NCI-H2171 (cell line): ENCODE measurements around the gene SOX5.
A peak's percentile ranks its signal among the peaks of the same experiment; 100 is the strongest.

ENCODE experiments used
- DNase-seq: peaks from one replicate; lab custom pipeline; 2025; lab: John Stamatoyannopoulos, UW

The SOX5 gene

DNA sequence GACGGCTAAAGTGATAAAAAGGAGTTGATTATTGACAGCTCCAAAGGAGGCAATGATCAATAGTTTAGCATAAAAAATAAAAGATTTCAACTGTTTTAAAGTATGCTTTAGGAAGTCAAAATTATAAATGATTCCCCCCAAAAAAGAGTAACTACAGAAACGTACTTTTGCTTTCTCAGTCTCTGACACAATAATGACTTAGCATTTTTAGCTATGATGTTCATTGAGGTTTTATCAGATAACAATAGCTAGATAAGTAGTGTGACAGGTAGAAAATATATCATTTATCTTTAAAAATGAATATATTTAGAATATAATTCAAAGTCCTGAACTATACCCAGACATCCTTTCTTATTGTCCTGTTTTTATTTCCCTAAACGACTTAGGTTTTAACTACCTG, 352.9 kb downstream of the SOX5 start:
- no peak for DNase-seq

DNA sequence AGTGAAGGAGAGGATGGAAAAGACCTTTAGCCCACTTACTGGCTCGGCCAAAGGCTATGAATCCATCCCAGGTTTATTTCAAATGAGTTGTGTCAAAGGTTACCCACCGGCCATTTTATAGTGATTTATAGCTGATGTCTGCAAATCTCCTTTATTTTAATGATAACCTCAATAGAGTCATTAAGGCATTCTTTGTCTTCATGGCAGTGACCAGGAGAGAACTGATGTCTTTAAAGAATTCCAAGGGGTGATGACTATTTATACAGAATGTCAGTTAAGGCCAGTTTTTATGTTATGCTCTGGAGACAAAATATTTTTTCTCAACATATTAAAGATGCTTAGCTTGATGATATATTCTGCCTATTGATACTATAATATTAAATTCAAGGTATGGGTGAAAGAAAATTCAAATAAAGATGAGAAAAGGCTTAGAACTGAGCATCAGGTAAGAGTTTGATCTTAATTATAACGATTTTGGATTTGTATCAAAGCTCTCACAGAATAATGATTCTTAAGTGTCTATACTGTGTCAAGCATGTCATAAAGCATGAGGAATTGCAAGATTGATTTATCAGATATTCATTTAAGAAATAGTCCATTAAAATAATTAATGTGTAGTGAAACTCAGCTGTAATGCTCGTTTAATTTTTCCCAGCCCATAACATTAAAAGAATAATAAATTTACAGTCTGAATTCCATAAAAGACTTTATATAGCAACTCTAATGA, 361.5 kb downstream of the SOX5 start:
- DNase-seq, result no peak

GRCh38 chr12:23585782-23586163, 363.7 kb downstream of the SOX5 start:
- DNase-seq, result no peak

DNA sequence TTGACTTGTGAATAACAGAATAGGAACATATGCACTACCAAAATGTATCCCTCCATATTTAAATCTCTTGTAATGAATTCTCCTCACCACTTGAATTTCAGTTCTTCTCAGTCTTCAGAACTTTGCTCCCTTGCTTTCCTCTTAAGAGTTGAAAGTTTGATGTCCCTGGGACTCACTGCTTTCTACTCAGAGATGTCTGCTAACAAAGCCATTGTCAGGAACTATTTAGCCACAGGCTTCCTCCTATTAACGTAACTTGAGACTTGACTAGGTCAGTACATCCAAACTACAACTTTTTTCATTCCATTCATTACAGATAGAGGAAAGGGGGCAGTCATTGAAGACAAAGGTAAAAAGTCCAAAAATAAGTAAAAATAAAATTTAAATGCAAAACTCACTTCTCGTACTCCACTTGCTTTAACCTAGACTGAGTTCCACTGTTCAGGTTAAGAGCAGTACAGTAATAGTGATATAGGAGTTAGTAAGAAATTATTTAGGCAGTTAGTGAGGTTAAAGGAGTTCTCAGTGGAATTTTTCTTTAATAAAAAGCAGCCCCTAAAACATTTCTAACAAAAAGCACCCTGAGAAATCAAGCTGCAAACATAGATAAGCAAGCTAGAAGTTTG, 364.2 kb downstream of the SOX5 start:
- DNase-seq, result no peak

DNA sequence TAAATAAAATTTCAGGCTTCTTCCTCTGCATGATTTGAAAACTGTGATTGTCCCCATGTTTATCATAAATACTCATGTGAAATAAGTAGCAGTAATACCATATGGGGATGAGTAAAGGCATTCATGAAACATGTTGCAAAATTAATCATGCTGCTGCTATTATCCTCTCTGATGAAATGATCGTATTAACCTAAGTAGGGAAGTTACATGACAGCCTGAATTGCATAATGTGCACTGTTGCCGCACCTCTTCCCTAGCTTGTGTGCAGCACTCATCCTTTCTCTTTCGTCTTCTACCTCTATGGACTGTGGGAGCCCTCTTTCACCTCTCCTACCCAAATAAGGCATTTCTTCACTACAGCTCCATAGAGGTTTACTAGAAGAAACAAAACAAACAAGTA, 367.6 kb downstream of the SOX5 start:
- no peak for DNase-seq

GRCh38 chr12:23579257-23579656, 370.2 kb downstream of the SOX5 start:
- no peak for DNase-seq

GRCh38 chr12:23576372-23576771, 373.1 kb downstream of the SOX5 start:
- DNase-seq, result no peak

DNA sequence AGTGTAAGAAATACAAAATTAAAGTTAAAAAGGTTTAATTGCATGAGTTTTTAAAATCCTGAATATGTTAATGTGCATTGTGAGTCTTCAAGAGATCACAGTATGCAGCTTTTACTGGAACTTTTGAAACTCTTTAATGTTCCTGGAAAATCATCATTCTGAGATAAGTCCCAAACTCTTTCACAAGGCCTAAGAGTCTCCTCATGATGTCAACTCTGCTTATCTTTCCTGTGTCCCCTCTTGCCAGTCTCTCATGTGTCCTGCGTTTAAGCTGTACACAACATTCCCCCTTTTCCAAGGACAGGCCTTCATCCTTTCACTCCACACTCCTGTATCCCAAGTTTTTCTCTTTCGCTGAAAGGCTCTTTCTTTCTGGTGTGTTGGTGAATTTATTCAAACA, 380.1 kb downstream of the SOX5 start:
- DNase-seq, result no peak

- DNase-seq, result no peak
These were observed 383.3 kb downstream of the SOX5 start for GRCh38 chr12:23566133-23566532.

DNA sequence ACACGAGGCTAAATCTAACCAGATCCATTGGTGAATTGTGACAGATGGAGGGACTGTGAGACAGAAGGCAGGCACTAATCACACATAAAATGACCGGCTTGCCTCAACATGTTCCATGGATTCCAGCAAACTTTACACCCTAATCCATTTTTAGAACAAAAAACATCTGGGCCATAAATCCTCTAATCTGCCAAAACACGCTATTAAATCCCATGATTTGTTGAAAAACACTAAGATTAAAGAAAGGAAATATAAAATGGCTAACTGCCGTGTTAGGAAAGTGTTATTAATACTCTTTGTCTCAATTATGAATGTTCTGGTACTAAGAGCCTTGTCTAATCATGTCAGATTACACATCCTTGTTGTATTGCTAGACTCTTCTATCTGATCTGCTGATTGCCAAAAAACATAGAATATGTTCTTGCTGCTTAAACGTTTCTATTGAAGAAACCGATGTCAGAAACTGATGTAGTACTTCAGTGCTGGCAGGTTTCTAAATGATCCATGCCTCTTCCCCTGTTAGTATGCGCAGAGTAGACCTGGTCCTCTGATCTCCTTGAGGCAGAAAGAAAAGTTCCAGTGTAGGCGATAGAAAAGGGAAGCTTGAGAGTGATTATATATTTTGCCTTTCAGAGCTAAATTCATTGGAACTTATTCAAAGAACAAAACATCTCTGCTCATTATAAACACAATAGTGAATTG, 384.9 kb downstream of the SOX5 start:
- peak; percentile 91 for DNase-seq

- DNase-seq, result peak; percentile 16
These were observed 387.8 kb downstream of the SOX5 start for GRCh38 chr12:23561364-23562345.

DNA sequence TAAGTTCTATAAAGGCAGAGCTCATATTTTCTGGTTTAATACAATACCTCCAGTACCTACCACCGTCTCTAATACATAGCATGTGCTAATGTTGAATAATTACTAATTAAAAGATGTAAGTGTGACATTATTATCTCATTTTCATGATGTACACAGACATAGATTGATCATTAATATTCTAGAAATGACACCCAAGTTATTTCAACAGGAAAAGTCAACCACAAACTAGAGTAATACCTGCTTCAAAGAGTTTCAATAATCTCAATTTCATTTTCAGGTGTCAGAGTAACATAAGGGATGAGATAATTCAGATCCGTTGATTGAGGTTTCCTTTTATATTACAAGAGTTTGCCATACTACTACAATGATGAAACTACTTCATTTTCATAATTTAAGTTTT, 388.9 kb downstream of the SOX5 start:
- DNase-seq, result no peak

DNA sequence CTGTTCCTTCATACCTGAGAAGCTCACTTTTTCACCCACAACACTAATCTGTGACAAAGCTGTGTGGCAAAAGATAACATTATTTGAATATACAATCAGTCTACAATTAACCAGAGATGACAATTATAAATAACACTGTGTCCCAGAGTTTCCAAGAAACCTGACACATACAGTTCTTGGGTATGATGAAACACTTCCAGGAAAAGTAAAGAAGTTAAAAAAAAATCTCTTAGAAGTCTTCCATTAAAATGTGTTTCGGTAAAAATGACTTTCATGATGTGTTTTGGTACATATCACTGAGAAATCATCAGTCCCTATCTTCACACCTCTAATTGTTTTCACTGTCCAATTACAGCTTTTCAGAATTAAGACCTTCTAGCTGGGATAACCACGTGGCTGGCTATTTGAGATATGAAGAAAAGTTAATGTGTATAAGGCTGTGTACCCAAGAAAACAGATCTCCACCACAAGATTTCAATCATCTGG, 390.2 kb downstream of the SOX5 start:
- no peak for DNase-seq

GRCh38 chr12:23556661-23557060, 392.8 kb downstream of the SOX5 start:
- DNase-seq, result no peak

- DNase-seq, result no peak
These were observed 393.7 kb downstream of the SOX5 start for GRCh38 chr12:23555825-23556207.

- no peak for DNase-seq
These were observed 394.2 kb downstream of the SOX5 start for GRCh38 chr12:23555180-23555824.

DNA sequence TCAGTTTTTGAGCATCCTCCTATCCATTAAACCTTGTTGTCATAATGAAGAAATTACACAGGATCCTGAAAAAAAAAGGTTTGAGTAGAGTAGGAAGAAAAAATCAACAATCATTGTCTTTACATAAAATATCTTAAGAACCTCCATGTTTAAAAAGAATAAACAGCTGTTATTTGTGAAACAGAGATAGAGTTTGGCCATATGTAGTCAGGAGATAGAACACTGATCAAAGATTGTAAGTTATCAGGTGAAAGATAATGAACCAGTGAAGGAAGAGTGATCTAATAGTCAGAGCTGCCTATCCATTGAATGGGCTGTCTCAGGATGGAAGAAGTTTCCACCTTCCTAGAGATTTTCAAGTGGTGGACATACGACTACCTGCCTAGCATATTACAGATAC, 397.1 kb downstream of the SOX5 start:
- no peak for DNase-seq

DNA sequence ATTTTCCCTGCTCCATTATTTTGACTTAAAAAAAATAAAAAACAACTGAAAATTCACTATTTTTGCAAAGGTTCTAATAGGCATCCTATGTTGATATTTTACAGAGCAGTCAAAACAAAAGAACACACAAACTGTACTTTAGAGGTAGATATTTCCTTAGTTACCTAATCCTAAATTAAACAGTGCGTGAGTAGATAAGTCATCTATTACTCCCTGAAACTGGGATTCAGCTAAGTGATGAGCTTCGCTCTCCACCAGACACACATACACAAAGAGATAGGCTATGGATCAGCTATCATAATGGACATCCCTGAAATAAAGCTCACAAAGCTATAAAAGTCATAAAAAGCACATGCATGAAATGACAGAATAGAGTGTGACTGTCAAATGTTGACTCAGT, 398.7 kb downstream of the SOX5 start:
- no peak for DNase-seq

- DNase-seq, result no peak
These were observed 400.7 kb downstream of the SOX5 start for GRCh38 chr12:23548742-23549141.

GRCh38 chr12:23546756-23547155, 402.7 kb downstream of the SOX5 start:
- no peak for DNase-seq

DNA sequence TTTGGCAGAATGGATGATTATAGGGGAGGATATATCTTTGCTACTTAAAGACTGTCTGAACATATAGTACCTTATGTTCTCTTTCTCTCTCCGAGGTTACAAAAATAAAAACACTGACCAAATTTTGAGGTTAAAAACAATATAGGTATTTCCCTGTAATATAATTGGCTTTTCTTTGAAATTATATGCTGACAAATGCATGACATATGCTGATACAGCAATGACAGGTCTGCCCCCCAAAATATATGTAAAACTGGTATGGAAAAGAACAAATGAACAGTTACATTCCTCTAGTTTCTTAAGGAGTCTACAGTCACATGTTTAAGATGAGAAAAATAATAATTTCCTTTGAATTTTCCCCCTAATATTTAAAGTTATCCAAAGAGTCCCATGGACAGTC, 405.7 kb downstream of the SOX5 start:
- no peak for DNase-seq

- no peak for DNase-seq
These were observed 407.3 kb downstream of the SOX5 start for GRCh38 chr12:23542187-23542586.
